SU-DHL-6 (cell line): Measurements from ENCODE around the gene CARD19.

Experiments
- CTCF ChIP-seq: fragments of 200-600 bp; sonication (generic); IDR thresholded peaks from one replicate; pipeline ENCODE4 v1.5.1; 2017; ENCODE audit warnings: antibody characterized with exemption, mild to moderate bottlenecking, low read length, moderate library complexity; ENCODE audit not compliant: insufficient read depth, poor library complexity, severe bottlenecking
- EZH2phosphoT487 ChIP-seq: fragments of 200-600 bp; sonication (generic), shearing (Covaris generic); conservative IDR thresholded peaks from 2 replicates; pipeline ENCODE4 v1.6.1; 2018; ENCODE audit warnings: mild to moderate bottlenecking, antibody characterized with exemption, low read length, moderate library complexity, mixed read lengths

DNA sequence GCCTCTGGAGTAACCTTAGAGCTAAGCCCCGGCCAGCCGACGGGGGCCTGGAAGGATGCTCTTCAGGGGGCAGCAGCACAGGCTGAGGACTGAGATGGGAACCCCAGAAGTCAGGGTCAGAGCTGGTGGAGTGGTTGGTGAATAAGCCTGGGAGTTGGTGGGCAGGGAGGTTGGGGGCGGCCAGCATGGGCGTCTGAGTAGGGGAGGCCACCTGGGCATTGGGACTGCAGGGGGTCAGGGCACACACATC, 23.6 kb downstream of the CARD19 start:
- no peak for TF ChIP-seq CTCF
- no peak for TF ChIP-seq EZH2phosphoT487
